Measurements from ENCODE around the gene MRM1. TPM values are rescaled to one million over a fixed set of nuclear protein-coding genes. Genes with fewer than 3 reads are reported as not detected.

Gene MRM1
- polyA plus RNA-seq, 3 donors = 0.82 to 2.3 (median 1.5) TPM

DNA sequence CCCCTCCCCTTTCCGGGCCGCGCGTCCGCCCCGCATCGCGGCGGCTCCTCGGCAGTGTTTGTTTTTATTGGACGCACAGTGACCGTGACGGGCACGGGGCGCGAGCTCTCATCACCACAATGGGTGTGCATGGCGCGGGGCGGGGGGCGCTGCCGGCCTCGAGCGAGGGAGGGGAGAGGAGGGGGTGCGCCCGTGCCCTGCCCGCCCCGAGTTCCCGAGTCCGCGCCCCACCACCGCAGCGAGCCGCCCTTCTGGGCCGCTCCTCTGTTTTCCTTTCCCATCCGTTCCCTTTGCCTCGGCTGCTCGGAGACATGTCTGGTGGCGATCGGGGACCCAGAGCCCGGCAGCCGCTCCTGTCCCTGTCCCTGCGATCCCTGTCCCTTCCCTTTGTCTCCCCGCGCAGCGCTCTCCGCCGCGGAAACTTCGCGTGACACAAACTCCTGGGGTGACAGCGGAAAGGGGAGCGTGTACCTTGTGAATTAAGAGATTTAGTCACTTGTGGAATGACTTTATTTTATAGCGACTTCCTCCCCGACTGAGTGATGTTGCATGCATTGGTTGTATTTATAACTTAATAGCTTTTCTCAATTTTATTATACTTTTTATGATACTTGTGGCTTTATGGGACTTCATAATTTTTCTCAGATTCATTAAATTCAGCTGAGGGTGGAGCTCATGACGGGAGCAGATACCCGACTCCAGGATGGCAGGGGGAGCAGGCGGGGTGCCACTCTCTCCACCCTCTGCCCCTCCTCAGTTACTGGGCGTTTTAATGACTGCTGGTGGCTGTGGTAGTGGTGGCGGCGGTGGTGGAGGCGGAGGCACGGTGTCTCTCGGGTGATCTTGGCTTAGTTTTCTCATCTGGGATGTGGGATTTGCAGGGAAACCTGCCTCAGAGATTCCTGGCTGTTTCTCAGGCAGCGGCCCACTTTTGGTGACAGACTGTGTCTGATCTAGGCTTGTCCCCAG lies 40.8 kb downstream of the MRM1 start:
- Mint-ChIP-seq H3K9me3 (peaks cover 0 to 8% (median 2%) of the 10 kb centered on the region in 7 donors), H3K27me3 (ENCODE audit: low read depth in 3 of 3) (peaks cover 63 to 79% (median 73%) of the 10 kb centered on the region in 3 donors), H3K4me1 (peaks cover 4% of the 10 kb centered on the region), H3K4me3 (peak overlapping the region in 1 of 2 donors; percentile 83), H3K27ac (peak overlapping the region in 1 of 7 donors; percentile 60), H3K36me3 (peaks cover 0 to 2% of the 10 kb centered on the region in 2 donors)
- Histone ChIP-seq H2AFZ (ENCODE audit: insufficient read depth, low read depth, low read length, poor library complexity, severe bottlenecking) (peak overlapping the region; percentile 21), H3K36me3 (replicated peaks in 1 of 2; ENCODE audit: control insufficient read depth in 1 of 2, insufficient read depth in 2 of 2, low read length in 2 of 2) (no peaks in the 10 kb centered on the region), H3K27ac (ENCODE audit: low read depth in 1 of 2, low read length in 2 of 2) (no peak overlapping the region), H3K27me3 (ENCODE audit: control insufficient read depth in 2 of 2, insufficient read depth in 2 of 2, low read length in 2 of 2) (peaks cover 46 to 69% of the 10 kb centered on the region in 2 donors), H4K20me1 (ENCODE audit: insufficient read depth, low read length) (no peaks in the 10 kb centered on the region), H3K9me3 (replicated peaks in 1 of 2; ENCODE audit: control insufficient read depth in 1 of 2, insufficient read depth in 1 of 2, low read length in 2 of 2) (peaks cover 0 to 16% of the 10 kb centered on the region in 2 donors), H3K4me2 (replicated peaks; ENCODE audit: extremely low read depth, low read length, poor library complexity, severe bottlenecking) (no peak overlapping the region), H3K4me3 (replicated peaks in 1 of 3; ENCODE audit: low read depth in 2 of 3, low read length in 3 of 3) (no peak overlapping the region), H3K79me2 (ENCODE audit: insufficient read depth, low read length) (no peaks in the 10 kb centered on the region), H3K9ac (ENCODE audit: insufficient read depth, low read length, poor library complexity, severe bottlenecking) (peak overlapping the region; percentile 4), H3K4me1 (ENCODE audit: control insufficient read depth in 1 of 2, insufficient read depth in 2 of 2, low read length in 2 of 2) (no peaks in the 10 kb centered on the region)
- 4% methylated on average over 26 of the region's 64 CpGs for WGBS (ENCODE audit: insufficient coverage)
- TF ChIP-seq, protein P1, sequence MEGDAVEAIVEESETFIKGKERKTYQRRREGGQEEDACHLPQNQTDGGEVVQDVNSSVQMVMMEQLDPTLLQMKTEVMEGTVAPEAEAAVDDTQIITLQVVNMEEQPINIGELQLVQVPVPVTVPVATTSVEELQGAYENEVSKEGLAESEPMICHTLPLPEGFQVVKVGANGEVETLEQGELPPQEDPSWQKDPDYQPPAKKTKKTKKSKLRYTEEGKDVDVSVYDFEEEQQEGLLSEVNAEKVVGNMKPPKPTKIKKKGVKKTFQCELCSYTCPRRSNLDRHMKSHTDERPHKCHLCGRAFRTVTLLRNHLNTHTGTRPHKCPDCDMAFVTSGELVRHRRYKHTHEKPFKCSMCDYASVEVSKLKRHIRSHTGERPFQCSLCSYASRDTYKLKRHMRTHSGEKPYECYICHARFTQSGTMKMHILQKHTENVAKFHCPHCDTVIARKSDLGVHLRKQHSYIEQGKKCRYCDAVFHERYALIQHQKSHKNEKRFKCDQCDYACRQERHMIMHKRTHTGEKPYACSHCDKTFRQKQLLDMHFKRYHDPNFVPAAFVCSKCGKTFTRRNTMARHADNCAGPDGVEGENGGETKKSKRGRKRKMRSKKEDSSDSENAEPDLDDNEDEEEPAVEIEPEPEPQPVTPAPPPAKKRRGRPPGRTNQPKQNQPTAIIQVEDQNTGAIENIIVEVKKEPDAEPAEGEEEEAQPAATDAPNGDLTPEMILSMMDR (IDR thresholded peaks at IDR 0.05) = no peak
- intact Hi-C loops (cut with micrococcal nuclease) = no loop called here
- DNase-seq = no peak

DNA sequence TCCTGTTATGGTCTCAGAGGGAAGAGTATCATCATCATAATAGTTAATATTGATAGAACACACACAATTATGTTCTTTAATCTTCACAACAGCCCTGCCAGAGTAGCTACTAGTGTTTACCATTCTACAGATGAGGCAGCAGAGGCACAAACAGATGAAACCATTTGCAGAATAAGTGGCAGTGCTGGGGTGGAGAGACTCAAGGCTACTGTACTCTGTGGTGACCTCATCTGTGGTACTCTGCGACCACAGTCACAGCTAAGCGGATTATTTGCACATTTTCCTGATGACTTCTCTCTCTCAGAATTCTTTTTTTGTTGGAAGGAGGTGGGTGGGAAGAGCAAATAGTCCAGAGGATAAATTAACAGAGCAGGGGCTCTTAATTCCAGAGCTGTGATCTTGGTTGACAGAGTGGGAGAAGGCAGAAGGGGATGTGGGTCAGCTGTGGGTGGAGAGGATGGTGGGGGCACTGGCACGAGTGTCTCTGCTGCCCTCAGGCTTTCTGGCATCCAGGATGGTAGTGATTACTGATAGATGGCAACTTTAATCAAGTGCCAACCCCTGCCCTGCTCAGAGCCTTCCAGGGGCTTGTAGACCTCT lies 41.8 kb downstream of the MRM1 start:
- Histone ChIP-seq H3K27ac (ENCODE audit: low read depth in 1 of 2, low read length in 2 of 2) (no peak overlapping the region), H4K20me1 (ENCODE audit: insufficient read depth, low read length) (no peaks in the 10 kb centered on the region), H3K27me3 (ENCODE audit: control insufficient read depth in 2 of 2, insufficient read depth in 2 of 2, low read length in 2 of 2) (peaks cover 46 to 69% of the 10 kb centered on the region in 2 donors), H3K4me1 (ENCODE audit: control insufficient read depth in 1 of 2, insufficient read depth in 2 of 2, low read length in 2 of 2) (no peaks in the 10 kb centered on the region), H2AFZ (ENCODE audit: insufficient read depth, low read depth, low read length, poor library complexity, severe bottlenecking) (no peak overlapping the region), H3K9me3 (replicated peaks in 1 of 2; ENCODE audit: control insufficient read depth in 1 of 2, insufficient read depth in 1 of 2, low read length in 2 of 2) (peaks cover 0 to 16% of the 10 kb centered on the region in 2 donors), H3K36me3 (replicated peaks in 1 of 2; ENCODE audit: control insufficient read depth in 1 of 2, insufficient read depth in 2 of 2, low read length in 2 of 2) (no peaks in the 10 kb centered on the region), H3K79me2 (ENCODE audit: insufficient read depth, low read length) (no peaks in the 10 kb centered on the region), H3K9ac (ENCODE audit: insufficient read depth, low read length, poor library complexity, severe bottlenecking) (no peak overlapping the region), H3K4me3 (replicated peaks in 1 of 3; ENCODE audit: low read depth in 2 of 3, low read length in 3 of 3) (no peak overlapping the region), H3K4me2 (replicated peaks; ENCODE audit: extremely low read depth, low read length, poor library complexity, severe bottlenecking) (no peak overlapping the region)
- peaks cover 0 to 10% (median 2%) of the 10 kb centered on the region in 7 donors for H3K9me3 Mint-ChIP-seq
- H3K36me3 Mint-ChIP-seq = peaks cover 0 to 2% of the 10 kb centered on the region in 2 donors
- WGBS (ENCODE audit: insufficient coverage) = no CpG with 5 or more reads among the region's 3 CpGs
- TF ChIP-seq, protein P1 (IDR thresholded peaks at IDR 0.05) = no peak
- peak overlapping the region in 1 of 2 donors; percentile 83 for H3K4me3 Mint-ChIP-seq
- H3K27ac Mint-ChIP-seq = no peak overlapping the region
- peaks cover 4% of the 10 kb centered on the region for H3K4me1 Mint-ChIP-seq
- intact Hi-C loops (cut with micrococcal nuclease) = no loop called here
- no peak for DNase-seq
- H3K27me3 Mint-ChIP-seq (ENCODE audit: low read depth in 3 of 3) = peaks cover 66 to 83% (median 70%) of the 10 kb centered on the region in 3 donors

Data from CD14-positive monocyte (primary cell).